GM21390 (cell line): ENCODE data around the gene RAI14.

Source experiments
- ATAC-seq: cut with Tn5 transposase; IDR thresholded peaks from one replicate; pipeline ENCODE4 v1.9.1; 2021; ENCODE audit not compliant: unreplicated experiment

The RAI14 gene

DNA sequence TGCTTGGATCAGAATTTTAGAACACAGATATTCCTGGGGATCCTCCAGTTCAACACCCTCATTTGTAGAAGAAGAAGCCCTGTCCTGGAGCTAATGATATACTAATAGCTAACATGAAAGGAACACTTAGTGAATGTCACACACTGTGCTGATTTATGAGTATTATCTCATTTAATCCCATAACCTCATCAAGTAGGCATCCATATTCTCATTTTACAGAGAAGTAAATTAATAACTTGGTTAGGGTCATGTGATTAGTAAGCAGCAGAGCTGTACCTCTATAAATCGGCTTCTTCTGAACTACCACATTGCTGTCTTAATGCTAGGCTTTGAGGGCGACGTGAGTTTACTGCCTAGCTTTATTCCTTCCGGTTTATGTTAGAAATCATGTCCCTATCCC, 188.9 kb downstream of the RAI14 start:
- ATAC-seq = no peak

DNA sequence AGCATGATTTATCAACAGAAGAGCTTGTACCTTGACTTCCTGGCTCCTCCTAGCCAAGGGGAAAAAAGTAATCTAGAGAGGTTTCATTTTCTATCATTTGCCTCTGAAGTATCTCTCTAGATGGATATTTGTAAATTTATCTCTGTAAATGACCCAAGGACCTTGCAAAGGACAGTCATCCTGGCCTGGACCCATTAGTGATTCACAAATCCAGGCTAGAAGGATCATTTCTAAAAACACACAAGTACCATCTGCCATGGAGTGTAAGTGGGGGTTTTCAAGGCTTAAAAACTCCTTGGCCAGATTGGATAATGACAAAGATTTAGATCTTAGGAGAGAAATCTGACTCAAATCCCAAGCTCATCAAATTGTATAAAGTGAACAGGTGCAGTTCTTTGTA, 190.9 kb downstream of the RAI14 start:
- no peak for ATAC-seq

DNA sequence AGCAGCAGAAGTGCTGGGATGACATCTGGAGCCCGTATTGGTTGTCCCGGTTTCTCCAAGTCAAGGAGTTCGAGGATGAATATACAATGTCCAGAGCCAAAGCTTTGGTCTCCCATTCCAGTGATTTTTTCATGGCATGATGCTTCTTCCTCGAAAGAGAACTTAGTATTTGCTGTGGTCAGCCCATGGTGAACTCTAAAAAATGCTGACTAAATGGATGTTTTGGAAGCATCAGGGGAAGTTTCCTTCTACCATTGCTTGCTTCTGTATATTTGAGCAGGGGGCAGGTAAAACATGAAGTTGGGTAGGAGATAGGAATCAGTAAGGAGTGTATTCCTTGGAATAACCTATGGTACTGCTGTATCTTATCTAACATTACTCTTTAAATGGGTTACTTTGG, 191.4 kb downstream of the RAI14 start:
- ATAC-seq = no peak

DNA sequence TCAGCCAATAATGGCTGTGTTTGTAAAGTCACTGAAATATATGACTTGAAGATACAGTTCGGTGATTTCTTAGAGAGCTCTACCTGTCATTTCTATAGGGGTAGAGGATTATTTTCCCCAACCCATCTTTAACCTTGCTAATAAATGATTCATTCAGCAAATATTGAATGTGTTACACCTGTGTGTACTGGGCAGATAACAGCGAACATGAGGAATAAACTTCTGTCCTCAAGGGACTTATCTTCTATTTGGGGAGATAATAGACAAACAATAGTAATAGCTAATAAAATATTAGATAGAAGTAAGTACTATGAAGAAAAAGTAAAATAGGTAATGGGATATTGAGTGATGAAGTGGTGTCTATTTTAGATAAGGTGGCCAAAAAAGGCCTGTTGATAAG, 192.1 kb downstream of the RAI14 start:
- no peak for ATAC-seq

DNA sequence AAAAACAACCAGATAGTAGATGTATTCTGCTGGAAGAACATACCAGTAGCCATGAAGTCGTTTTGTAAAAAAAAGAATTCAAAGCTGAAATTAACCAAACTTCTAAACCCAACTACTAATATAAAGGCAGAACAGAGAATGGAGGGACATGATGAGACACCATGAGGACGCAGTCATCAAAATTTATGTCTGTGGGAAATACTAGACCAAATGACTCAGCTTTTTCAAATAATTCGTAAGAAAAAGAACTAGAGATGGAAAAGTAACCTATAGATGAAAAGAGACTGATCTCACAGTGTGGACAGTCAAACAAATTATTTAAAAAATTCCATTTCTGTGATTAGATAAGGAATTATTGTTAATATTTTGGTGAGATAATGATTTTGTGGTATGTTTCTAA, 193.1 kb downstream of the RAI14 start:
- ATAC-seq = no peak

DNA sequence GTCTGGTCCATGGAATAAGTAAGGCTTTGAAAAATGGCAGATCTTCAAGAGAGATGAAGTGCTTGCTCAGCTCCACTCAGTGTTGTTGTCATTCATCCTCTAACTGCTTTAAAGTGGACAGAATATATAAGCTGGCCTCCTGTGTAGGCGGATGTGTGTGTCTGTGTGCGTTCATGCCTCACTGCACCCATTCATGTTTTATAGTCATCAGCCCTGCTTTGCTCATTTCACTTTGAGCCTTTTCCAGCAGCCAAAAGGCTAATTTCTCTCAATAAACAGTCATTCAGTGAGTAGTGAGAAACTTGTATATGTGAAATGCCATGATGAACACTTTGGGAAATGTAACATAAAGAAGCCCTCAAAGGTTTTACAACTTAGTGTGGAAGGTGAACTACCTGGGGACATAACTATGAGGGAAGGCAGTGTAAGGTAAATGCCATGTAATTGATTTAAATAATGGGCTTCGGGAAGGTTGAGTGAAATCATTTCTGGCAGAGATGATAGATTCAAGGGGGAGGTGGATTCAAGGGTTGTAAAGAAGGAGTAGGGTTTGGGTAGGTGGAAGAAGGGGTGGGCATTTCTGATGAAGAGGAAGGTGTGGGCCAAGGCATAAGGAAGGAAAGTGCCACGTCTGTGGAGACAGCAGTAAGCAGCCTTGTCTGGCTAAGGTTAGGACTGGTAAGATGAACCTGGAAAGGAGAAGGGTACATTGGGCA, 198.5 kb downstream of the RAI14 start:
- ATAC-seq = peak; percentile 97

DNA sequence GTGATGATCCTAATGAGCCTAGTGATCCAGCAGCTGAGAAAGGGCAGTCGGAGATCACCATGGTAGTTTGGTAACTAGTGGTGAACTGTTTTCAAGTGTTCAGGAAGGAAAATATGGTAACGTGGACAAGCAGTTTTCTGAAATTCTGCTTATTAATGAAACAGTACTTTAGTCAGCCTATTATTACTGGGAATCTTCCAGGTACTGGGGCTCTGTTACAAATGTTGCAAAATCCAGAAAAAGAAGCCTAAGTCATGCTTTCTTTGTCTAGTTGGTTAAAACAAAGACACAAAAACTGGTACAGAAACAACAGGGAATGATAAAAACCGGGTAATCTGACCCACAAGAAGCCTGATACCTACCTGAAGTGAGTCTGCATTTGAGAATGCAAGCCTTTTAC, 201.0 kb downstream of the RAI14 start:
- no peak for ATAC-seq

DNA sequence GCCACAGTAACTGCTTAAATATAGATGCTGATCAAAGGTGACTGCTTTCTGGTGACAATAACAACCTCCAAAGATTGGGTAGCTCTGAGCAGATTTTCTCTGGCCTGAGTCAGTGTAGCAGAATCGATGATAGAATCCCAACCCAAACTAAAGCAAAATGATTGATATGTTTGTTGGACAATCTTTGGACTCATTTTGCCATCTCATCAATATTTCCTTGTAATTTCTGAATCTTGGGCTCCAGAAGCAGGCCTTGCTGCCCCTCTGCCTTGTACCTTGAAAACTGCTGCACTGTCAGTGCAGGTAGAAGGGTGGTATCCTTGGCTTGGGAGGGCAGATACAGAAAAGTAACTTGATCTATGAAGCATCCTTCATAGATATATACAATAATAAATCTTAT, 201.8 kb downstream of the RAI14 start:
- no peak for ATAC-seq

DNA sequence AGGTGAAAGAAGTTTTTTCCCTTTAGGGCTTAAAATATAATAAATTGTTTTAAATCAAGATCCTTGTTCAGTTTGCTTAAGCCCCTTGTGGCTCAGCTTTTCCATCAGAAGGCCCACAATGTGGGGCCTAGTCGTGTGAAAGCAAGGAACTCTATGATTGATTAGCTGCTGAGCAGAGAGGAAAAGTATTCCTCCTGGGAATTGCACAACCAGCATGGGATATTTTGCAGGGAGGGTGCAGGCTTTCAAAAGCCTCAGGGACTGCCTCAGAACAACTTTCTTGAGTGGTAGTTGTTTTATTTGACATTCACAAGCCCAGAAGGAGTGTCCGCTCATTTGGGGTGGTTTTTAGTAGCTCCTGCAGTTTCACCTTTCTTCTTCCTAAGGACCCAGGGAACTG, 202.7 kb downstream of the RAI14 start:
- no peak for ATAC-seq

DNA sequence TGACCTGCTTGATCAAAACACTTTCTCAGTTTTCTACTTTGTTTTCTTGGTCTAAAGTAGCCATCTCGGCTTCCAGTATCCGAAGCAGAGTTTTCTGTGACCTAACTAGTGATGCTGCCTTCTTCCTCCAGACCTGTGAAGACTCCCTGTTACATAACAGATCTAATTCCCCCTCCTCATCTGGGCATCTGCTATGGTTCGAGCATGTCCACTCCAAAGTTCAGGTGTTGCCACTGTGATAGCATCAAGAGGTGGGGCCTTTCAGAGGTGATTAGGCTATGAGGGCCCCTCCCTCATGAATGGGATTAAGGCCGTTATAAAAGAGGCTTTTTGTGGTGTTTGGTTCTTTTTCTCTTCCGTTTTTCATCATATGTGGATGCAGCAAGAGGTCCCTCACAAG, 203.1 kb downstream of the RAI14 start:
- ATAC-seq = no peak

DNA sequence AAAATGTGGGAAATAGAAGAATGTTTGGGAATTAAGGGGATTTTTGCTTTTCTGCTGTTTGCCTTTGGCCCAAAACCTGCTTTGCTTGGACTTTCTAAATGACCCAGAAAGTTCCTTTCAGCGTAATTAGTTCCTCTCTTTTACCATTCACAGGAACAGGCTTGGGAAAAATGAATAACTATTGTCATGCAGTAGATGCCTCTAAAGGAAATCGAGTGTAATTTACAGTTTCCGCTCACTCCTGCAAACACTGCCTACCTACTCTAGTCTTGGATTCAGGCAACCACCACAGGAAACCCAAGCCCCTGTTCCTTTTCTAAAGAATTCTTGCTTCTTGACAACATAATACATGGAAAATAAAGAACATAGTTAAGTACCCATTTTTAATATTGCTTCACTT, 207.8 kb downstream of the RAI14 start:
- ATAC-seq = no peak

DNA sequence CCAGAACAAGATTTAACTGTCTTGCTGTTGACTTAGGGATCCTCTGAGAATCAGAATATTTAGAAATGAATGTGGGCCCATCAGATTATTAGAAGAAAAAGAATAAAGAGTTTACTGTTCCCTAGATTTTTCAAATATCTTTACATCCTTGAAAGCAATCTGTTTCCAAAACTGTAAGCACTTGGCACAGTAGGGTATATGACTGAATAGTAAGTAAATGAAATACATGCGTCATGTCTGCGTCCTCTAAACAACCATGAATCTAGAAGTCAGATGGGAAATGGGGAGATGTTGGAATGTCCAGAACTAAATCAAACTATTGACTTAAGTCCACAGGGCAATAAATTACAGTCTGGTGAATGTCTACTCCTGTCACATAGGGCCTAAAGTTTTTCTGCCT, 209.0 kb downstream of the RAI14 start:
- ATAC-seq = no peak

DNA sequence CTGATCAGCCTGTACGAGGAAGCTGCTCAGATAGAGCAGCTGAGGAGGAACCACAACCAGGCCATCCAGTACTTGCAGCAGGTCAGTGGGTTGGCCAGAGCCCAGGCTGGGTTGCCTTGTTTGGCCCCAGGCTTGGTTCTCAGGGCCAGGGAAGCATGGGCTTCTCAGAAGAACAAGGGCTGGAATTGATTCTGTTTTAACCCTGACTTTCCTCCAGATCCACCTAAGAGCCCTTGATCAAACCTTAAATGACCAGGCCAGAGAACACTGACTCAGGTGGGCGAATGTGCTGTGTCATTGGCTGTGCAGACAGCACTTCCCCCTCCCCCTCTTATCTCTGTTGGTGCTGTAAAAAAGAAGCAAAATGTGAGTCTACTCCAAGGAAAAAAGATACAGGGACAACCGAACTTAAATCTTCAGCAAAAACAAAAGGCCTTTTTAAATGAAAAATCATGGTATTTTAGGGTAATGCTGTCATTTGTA, 210.9 kb downstream of the RAI14 start:
- no peak for ATAC-seq

DNA sequence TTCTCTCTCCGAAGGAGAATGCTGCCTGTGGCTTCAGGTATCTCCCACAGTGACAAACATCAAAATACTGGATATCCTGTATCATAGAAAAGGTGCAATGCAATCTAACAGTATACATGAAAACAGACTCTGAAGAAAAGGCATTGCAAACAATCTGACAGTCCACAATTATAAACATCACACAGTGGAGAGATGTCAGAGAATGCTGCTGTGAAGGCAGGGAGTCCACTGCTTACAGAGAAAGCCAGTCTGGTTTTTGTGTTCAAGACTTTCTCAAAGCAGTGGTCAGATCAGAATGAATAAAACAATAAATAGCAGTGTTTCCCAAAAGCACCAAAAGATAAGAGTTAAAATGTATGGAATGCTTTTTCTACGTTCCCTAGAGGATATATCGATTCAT, 211.5 kb downstream of the RAI14 start:
- no peak for ATAC-seq

DNA sequence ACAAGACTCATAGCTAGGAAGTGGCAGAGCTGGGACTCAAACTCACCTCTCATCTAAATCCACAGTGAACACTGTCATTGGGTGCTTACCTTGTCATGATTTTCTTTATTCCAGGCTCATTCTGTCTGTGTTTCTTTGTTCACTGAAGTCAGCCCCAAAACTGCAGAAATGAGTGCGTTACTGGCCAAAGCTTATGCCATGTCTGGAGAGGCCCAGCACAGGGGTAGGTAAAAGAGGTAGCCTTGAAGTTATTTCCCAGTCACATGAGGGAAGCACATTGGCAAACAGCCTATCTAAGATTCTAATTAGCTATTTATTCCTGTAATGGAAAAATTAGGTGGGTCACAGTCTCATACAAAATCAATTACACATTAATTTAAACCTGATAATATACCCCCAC, 212.7 kb downstream of the RAI14 start:
- ATAC-seq = no peak

DNA sequence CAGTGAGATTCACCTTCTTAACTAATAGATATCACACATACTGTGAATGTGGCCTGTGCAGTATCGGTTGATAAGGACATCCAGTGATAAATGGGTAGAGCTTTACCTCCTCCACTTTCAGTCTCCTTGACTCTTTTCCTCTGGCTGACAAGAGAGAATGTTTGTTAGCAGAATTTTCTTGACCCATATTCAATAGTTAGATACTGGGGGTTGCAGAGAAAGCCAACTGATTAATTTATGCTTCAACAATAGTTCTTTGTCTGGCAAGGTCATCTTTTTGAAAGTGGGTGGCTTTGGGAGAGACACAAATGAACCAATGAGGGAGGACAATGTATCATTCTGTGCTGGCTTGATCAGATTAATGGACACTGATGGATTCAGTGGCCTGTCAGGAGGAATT, 213.1 kb downstream of the RAI14 start:
- ATAC-seq = no peak

DNA sequence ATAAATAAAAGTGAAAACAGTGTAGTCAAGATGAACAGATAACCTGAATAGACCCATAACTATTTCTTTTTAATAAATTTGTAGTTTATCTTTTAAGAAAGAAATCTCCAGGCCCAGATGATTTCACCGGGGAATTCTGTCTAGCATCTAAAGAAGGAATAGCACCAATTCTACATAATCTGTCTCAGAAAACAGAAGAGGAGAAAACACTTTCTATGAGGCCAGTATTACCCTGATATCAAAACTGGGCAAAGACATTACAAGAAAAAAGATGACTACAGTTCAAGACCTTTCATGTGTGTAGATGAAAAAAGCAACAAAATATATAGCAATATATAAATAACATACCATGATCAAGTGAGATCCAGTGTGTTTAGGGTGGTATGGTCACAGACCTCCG, 214.3 kb downstream of the RAI14 start:
- no peak for ATAC-seq

DNA sequence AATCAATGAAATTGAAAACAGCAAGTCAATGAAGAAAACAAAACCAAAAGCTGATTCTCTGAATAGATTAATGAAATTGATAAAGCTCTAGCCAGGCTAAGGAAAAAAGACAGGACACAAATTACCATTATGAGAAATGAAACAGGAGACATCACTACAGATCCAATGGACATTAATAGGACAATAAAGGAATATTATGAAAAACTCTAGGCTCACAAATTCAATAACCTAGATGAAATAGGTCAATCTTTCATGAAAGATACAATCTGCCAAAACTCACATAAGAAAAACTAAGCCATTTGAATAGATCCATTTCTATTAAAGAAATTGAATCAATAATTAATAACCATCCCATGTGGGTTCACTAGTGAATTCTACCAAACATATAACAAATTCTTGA, 220.1 kb downstream of the RAI14 start:
- ATAC-seq = no peak

DNA sequence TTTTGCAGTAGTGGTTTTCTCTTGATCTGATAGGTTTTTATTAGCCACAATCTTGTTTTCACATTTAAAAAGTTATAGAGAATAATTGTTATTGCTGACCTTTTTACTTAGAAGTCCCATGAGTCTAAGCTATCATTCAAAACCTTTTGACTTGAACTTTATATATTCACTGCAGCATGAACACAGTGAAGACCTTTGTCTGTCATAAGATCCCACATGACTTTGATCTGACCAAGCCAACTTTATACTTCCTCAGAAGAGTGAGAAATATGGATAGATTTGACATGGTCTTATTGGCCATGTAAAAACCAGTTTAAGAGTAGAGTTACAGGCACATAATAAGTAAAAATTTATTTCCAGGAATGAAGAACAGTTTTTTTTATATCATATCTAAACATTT, 225.1 kb downstream of the RAI14 start:
- ATAC-seq = no peak
